ENCODE measurements around the gene ZDHHC14. TPM values are rescaled to one million over a fixed set of nuclear protein-coding genes. Genes with fewer than 3 reads are reported as not detected.

ZDHHC14 gene
- 10 to 100 TPM; 10.2 to 10.6 TPM for total RNA-seq

DNA sequence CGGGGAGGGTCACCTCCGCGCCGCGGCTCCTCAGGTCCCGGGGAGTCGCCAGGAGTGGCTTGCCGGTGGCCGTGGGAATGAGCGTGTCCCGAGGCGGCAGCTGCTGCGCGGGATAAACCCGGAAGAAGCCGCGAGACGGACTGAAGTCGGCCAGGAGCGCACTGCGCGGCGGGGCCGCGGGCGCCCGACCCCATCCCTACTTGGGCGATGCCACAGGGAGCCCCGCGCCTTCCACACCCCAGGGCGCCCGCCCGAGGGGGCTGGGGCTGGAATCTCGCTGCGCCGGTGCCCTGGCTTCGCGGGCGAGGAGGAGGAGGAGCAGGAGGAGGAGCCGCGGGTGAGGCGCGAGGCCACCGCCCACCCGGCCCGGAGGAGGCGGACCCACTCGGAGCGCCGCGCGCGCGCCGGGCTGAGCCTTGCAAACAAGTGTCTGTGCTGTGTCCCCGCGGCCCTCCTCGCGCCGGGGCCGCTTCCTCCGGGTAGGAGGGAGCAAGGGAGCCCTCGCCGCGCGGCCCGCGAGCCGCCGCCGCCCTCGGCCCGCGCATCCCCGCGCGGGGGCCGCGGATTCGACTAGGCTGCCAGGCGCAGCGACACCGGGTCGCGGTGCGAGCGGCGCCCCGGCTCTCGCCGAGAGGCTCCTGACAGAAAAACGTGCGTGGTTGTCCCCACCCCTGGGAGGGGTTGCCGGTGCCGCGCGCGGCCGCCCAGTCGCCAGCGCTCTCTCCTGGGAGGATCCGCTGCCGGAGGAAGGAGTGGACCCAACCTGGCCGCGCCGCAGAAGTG, at the start of gene ZDHHC14:
ZDHHC14 (plus strand) TSS at position 412 of the 783 bp plus-strand sequence.
- peak within 1 kb of the TSS; percentile 81 to 100 for H3K4me3 ChIP-seq
- intact Hi-C loops (cut with DNase I): loop anchor here (10.0 kb wide), 1 partner anchor 56 kb away; the partner anchor contains the start of gene TMEM242

GRCh38 chr6:157332813-157333212, 48.2 kb upstream of the ZDHHC14 start:
- no peak overlapping the region for H3K4me3 ChIP-seq
- H3K27ac ChIP-seq: no peak overlapping the region
- DNase-seq (no peak), ATAC-seq (no peak)
- no peaks in the 10 kb centered on the region for H3K36me3 ChIP-seq (replicated peaks in 1 of 2; ENCODE audit: insufficient read depth in 1 of 2, low read depth in 2 of 2)
- no peaks in the 10 kb centered on the region for H3K27me3 ChIP-seq
- TF ChIP-seq POLR2A (IDR thresholded peaks at IDR 0.05) (no peak), CTCF (IDR thresholded peaks at IDR 0.05) (no peak)
- WGBS, 2 donors: 59 to 76% methylated on average over 6 to 7 of the region's 7 CpGs
- no peaks in the 10 kb centered on the region for H3K4me1 ChIP-seq
- no peaks in the 10 kb centered on the region for H3K9me3 ChIP-seq
- intact Hi-C loops (cut with DNase I): no loop called here

More for the DNA sequence above, at the start of gene ZDHHC14:
- ATAC-seq: peak; percentile 86
- Histone ChIP-seq H3K27me3 (no peaks in the 10 kb centered on the region), H3K36me3 (replicated peaks in 1 of 2; ENCODE audit: insufficient read depth in 1 of 2, low read depth in 2 of 2) (no peaks in the 10 kb centered on the region), H3K4me1 (peaks cover 25% of the 10 kb centered on the region), H3K9me3 (no peaks in the 10 kb centered on the region), H3K27ac (peak within 1 kb of the TSS; percentile 68 to 96 (median 93))
- TF ChIP-seq CTCF (IDR thresholded peaks at IDR 0.05): peak in 1 of 7 experiments; percentile 3
- peak; percentile 82 to 89 (median 87) for TF ChIP-seq POLR2A (IDR thresholded peaks at IDR 0.05)
- peak; percentile 86 to 90 (median 88) for DNase-seq
- WGBS, 2 donors: 0% methylated on average over 89 of the region's 106 CpGs; no CpG with 5 or more reads in 1 of the 2 donors

DNA sequence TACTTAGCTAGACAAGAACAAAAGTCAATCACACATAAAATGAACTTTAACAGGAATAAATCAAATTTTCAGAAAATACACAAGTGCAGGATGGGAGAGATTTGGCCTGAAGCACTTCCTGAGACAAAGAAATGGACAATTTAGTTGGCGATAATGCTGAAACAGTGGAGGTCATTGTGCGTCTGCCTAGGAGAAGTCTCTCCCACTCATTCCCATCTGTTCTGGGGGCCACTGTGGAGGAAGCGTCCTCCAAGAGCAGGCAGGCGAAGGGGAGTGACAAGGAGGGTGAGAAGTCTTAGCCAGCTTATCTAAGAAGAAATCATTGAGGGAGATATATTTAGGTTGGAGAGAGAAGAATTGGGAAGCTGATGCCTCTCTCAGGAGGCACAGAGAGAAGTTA, 47.5 kb upstream of the ZDHHC14 start:
- TF ChIP-seq CTCF (IDR thresholded peaks at IDR 0.05) (no peak), POLR2A (IDR thresholded peaks at IDR 0.05) (no peak)
- ATAC-seq: no peak

GRCh38 chr6:157333956-157334355, 47.0 kb upstream of the ZDHHC14 start:
- no peak overlapping the region for H3K4me3 ChIP-seq
- H3K27me3 ChIP-seq: no peaks in the 10 kb centered on the region
- WGBS, 2 donors: 69 to 76% methylated on average over 3 of the region's 3 CpGs
- no peaks in the 10 kb centered on the region for H3K9me3 ChIP-seq
- TF ChIP-seq POLR2A (IDR thresholded peaks at IDR 0.05) (no peak), CTCF (IDR thresholded peaks at IDR 0.05) (no peak)
- intact Hi-C loops (cut with DNase I): no loop called here
- DNase-seq (no peak), ATAC-seq (no peak)
- no peaks in the 10 kb centered on the region for H3K36me3 ChIP-seq (replicated peaks in 1 of 2; ENCODE audit: insufficient read depth in 1 of 2, low read depth in 2 of 2)
- H3K27ac ChIP-seq: no peak overlapping the region
- no peaks in the 10 kb centered on the region for H3K4me1 ChIP-seq

More for the DNA sequence above, 47.5 kb upstream of the ZDHHC14 start:
- DNase-seq: no peak
- H3K9me3 ChIP-seq: no peaks in the 10 kb centered on the region
- H3K36me3 ChIP-seq (replicated peaks in 1 of 2; ENCODE audit: insufficient read depth in 1 of 2, low read depth in 2 of 2): no peaks in the 10 kb centered on the region
- WGBS, 2 donors: 76 to 83% methylated on average over 4 of the region's 4 CpGs
- H3K4me1 ChIP-seq: no peaks in the 10 kb centered on the region
- H3K4me3 ChIP-seq: no peak overlapping the region
- no peaks in the 10 kb centered on the region for H3K27me3 ChIP-seq
- intact Hi-C loops (cut with DNase I): no loop called here
- H3K27ac ChIP-seq: no peak overlapping the region

All from body of pancreas (tissue), 4 donors.